Hepatocyte (in vitro differentiated cells): Measurements from ENCODE around the gene NT5M.

Experiments used
- EZH2 ChIP-seq: fragments of 200-600 bp; sonication (generic); IDR thresholded peaks from 2 replicates; pipeline ENCODE4 v1.6.1; 2016; ENCODE audit warnings: antibody characterized with exemption, mild to moderate bottlenecking, borderline replicate concordance
- EZH2phosphoT487 ChIP-seq: fragments of 200-600 bp; sonication (generic); IDR thresholded peaks from one replicate; pipeline ENCODE4 v1.6.1; 2018; ENCODE audit warnings: antibody characterized with exemption, mild to moderate bottlenecking, low read depth, moderate library complexity; ENCODE audit not compliant: unreplicated experiment, severe bottlenecking
- TF ChIP-seq, protein P1 (sequence below): fragments of 200-600 bp; sonication (generic); IDR thresholded peaks from 2 replicates; pipeline ENCODE4 v1.5.1; 2016; ENCODE audit warnings: antibody characterized with exemption, mild to moderate bottlenecking; ENCODE audit not compliant: poor library complexity

GRCh38 chr17:17345294-17345597, 42.1 kb downstream of the NT5M start:
- TF ChIP-seq, protein P1, sequence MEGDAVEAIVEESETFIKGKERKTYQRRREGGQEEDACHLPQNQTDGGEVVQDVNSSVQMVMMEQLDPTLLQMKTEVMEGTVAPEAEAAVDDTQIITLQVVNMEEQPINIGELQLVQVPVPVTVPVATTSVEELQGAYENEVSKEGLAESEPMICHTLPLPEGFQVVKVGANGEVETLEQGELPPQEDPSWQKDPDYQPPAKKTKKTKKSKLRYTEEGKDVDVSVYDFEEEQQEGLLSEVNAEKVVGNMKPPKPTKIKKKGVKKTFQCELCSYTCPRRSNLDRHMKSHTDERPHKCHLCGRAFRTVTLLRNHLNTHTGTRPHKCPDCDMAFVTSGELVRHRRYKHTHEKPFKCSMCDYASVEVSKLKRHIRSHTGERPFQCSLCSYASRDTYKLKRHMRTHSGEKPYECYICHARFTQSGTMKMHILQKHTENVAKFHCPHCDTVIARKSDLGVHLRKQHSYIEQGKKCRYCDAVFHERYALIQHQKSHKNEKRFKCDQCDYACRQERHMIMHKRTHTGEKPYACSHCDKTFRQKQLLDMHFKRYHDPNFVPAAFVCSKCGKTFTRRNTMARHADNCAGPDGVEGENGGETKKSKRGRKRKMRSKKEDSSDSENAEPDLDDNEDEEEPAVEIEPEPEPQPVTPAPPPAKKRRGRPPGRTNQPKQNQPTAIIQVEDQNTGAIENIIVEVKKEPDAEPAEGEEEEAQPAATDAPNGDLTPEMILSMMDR, result no peak
- TF ChIP-seq EZH2, result no peak
- no peak for TF ChIP-seq EZH2phosphoT487
